Upper lobe of right lung (tissue), 1 donor: ENCODE results near the gene HRH1. TPM values are rescaled to one million over a fixed set of nuclear protein-coding genes. Genes with fewer than 3 reads are reported as not detected.
"Not testable (repeated sequence)": the region's sequence is repeated elsewhere in the genome, so short reads cannot be mapped to it uniquely, and the experiment has no call there.

Experiments used
- ATAC-seq: fragments of 200-7000 bp; cut with Tn5 transposase; one replicate; pipeline ENCODE4 v1.9.1; 2020; ENCODE audit warnings: mild to moderate bottlenecking, moderate library complexity
- DNase-seq: peaks from one replicate; pipeline ENCODE4 v3.0.0-alpha.2; 2020
- H3K27ac ChIP-seq: fragments of 200-600 bp; one replicate; pipeline ENCODE4 v1.8.0; 2022
- H3K27me3 ChIP-seq: fragments of 200-600 bp; one replicate; pipeline ENCODE4 v1.8.0; 2022; ENCODE audit warnings: mild to moderate bottlenecking
- H3K36me3 ChIP-seq: fragments of 200-600 bp; one replicate; pipeline ENCODE4 v1.8.0; 2022
- H3K4me1 ChIP-seq: fragments of 200-600 bp; one replicate; pipeline ENCODE4 v1.8.0; 2022
- H3K4me3 ChIP-seq: fragments of 200-600 bp; one replicate; pipeline ENCODE4 v1.8.0; 2022; ENCODE audit warnings: mild to moderate bottlenecking
- H3K9me3 ChIP-seq: fragments of 200-600 bp; one replicate; pipeline ENCODE4 v1.8.0; 2022
- intact Hi-C: fragments of 100-400 bp; cut with DNase I; formaldehyde crosslinking; loops from one replicate; pipeline ENCODE4 v1.11.0; 2022
- total RNA-seq: library from RNA; stranded (reverse); fragmentation: NEBNext Ultra II Directional; extraction: Animal tissue kit (Norgen Biotek cat#: 25700); gene quantifications from one replicate; pipeline ENCODE4 v1.2.1, GENCODE V29; 2021
- TF ChIP-seq, protein P1 (sequence below): fragments of 200-600 bp; IDR thresholded peaks from one replicate; pipeline ENCODE4 v1.8.0; 2022; ENCODE audit warnings: antibody characterized with exemption
- donor health status: DM: no; HTN: yes; CAD: no; lungs with severe emphysema.

The HRH1 gene
- total RNA-seq, 1 donor from 2014 or later: 12.0 TPM

DNA sequence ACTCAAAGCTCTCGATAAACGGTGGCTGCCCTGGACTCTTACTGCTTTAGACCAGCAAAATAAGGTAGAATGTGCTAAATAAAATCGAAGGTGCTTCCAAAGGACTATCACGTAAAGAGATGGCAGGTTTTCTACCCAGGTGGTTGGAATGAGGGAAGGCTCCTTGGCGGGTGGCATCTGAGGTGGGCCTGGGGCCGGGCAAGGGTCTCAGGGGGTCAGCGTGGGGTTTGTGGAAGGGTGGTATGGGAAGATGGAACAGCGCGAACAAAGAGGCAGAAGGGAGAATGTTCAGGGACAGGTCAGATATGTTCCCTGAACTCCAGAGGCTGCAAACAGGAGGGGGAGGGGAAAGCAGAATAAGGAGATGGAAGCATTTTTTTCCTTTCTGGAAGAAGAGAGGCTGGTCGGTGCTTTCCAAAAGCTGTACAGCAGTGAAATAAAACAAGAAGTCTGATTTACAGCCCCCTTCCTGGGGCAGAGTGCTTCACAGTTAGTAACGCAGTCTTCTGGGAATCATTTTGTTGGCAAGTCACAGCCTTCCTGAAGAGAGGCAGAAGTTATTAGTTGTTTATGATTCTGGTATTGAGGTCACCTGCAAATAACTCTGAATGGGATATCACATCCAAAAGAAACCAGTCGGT is 59.6 kb downstream of the HRH1 start:
- Histone ChIP-seq H3K9me3 (no peaks in the 10 kb centered on the region), H3K4me1 (peaks cover 12% of the 10 kb centered on the region), H3K4me3 (no peak overlapping the region), H3K27ac (no peak overlapping the region), H3K27me3 (no peaks in the 10 kb centered on the region), H3K36me3 (no peaks in the 10 kb centered on the region)
- ATAC-seq (no peak), DNase-seq (no peak)
- TF ChIP-seq, protein P1, sequence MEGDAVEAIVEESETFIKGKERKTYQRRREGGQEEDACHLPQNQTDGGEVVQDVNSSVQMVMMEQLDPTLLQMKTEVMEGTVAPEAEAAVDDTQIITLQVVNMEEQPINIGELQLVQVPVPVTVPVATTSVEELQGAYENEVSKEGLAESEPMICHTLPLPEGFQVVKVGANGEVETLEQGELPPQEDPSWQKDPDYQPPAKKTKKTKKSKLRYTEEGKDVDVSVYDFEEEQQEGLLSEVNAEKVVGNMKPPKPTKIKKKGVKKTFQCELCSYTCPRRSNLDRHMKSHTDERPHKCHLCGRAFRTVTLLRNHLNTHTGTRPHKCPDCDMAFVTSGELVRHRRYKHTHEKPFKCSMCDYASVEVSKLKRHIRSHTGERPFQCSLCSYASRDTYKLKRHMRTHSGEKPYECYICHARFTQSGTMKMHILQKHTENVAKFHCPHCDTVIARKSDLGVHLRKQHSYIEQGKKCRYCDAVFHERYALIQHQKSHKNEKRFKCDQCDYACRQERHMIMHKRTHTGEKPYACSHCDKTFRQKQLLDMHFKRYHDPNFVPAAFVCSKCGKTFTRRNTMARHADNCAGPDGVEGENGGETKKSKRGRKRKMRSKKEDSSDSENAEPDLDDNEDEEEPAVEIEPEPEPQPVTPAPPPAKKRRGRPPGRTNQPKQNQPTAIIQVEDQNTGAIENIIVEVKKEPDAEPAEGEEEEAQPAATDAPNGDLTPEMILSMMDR: no peak
- intact Hi-C loops: no loop called here

DNA sequence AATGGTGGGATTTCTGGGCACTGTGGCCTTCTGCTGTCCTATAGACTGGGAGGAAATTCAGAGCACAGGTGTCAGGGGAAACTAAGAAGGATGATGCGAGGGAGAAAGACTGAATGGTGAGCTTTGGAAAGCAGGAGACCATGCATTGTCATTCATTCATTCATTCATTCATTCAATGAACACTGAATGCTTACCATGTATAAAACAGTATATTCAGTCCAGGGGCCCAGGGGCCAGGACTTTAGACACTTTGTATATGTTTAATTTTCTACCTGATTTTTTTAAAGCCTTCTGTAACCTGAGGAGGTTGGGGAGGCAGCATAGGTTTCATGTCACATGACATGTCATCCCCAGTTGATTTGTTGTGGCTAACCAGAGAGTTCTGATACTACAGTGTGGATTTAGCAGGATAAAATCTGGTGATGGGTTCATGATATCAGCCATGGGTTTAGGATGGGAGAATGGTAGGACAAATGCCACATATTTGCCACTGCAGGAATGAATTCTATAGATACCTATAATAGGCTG is 60.2 kb downstream of the HRH1 start:
- Histone ChIP-seq H3K27ac (no peak overlapping the region), H3K4me1 (peaks cover 12% of the 10 kb centered on the region), H3K27me3 (no peaks in the 10 kb centered on the region), H3K36me3 (no peaks in the 10 kb centered on the region), H3K4me3 (no peak overlapping the region), H3K9me3 (no peaks in the 10 kb centered on the region)
- DNase-seq: no peak
- TF ChIP-seq, protein P1: no peak
- intact Hi-C loops: no loop called here
- ATAC-seq: no peak

DNA sequence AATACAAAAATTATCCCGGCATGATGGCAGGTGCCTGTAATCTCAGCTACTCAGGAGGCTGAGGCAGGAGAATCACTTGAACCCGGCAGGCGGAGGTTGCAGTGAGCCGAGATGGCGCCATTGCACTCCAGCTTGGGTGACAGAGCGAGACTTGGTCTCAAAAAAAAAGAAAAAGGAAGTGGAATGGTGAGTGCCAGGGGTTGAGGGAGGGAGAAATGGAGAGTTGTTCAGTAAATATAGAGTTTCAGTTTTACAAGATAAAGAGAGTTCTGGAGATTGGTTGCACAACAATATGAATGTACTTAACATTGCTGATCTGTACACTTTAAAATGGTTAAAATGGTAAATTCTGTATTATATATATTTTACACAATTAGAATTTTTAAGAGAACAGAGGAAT is 63.1 kb downstream of the HRH1 start:
- H3K9me3 ChIP-seq, H3K27me3 ChIP-seq, intact Hi-C loops, H3K36me3 ChIP-seq, H3K4me1 ChIP-seq, H3K4me3 ChIP-seq, DNase-seq: not testable (repeated sequence)
- ATAC-seq: peak; percentile 75
- peak overlapping the region; percentile 15 for H3K27ac ChIP-seq

DNA sequence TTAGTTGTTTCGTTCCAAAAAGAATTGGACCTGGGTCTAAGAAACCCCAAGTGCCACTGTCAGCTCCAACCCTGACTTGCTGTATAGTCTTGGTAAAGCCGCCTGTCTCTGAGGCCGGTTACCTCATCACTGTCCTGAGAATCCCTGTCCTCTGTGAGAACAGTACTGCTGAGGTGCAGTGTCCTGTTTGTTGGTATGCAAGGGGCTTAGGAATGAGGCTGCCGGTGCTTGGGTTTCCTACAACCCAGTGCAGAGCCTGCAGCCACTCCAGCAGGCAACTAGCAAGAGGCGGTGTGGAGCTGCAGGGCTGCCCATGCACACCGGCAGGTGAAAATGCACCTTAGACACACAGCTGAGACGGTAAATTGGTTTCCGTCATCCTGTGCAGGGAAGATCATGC is 65.9 kb downstream of the HRH1 start:
- Histone ChIP-seq H3K9me3 (no peaks in the 10 kb centered on the region), H3K27me3 (no peaks in the 10 kb centered on the region), H3K4me3 (peak overlapping the region; percentile 10), H3K27ac (no peak overlapping the region), H3K36me3 (no peaks in the 10 kb centered on the region), H3K4me1 (no peaks in the 10 kb centered on the region)
- DNase-seq (no peak), ATAC-seq (no peak)
- TF ChIP-seq, protein P1: no peak
- intact Hi-C loops: no loop called here

DNA sequence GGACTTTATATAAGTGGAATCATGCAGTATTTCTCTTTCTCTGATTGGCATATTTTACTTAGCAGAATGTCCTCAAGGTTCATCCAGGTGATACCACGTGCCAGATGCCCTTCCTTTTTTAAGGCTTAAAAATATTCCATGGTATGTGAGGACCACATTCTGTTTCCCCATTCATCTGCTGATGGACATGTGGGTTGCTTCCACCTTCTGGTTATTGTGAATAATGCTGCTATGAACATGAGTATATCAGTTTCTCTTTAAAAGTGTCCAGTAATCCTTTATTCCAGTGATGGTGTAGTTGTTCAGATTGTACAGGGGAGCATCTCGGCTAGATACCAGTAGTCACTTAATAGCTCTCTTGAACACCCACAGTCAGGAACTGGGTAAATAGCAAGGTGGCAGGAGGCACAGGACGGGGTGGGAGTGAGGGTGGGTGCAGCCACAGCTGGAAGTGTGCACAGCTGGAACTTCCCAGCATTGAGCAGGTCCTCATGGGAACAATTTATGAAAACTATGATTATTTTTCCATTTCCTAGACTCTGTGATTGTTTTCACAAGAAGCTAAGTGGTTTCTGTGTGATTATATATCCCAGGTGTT is 67.6 kb downstream of the HRH1 start:
- H3K4me3 ChIP-seq: no peak overlapping the region
- TF ChIP-seq, protein P1: no peak
- DNase-seq (no peak), ATAC-seq (no peak)
- no peaks in the 10 kb centered on the region for H3K36me3 ChIP-seq
- peaks cover 5% of the 10 kb centered on the region for H3K4me1 ChIP-seq
- H3K27me3 ChIP-seq: no peaks in the 10 kb centered on the region
- no peaks in the 10 kb centered on the region for H3K9me3 ChIP-seq
- intact Hi-C loops: no loop called here
- no peak overlapping the region for H3K27ac ChIP-seq

DNA sequence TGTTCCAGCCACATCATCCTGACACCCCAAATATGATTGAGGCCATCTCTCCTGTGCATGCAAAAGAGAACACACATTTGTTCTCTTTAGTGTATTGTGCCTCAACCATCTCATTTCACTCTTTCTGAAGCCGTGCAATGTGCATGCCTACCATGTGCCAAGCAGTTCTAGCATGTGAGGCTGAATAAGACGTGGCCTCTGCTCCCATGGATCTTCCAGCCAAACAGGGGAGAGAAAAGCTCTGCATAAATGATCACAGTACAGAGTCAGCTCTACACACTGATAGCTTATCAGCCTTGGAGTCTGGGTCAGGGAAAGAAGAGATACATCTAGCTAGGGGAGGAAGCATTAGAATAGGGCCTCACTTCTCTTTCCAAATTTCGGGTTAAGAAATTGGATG is 69.7 kb downstream of the HRH1 start:
- no peaks in the 10 kb centered on the region for H3K27me3 ChIP-seq
- intact Hi-C loops: no loop called here
- H3K9me3 ChIP-seq: no peaks in the 10 kb centered on the region
- TF ChIP-seq, protein P1: no peak
- H3K36me3 ChIP-seq: no peaks in the 10 kb centered on the region
- ATAC-seq (no peak), DNase-seq (no peak)
- H3K4me3 ChIP-seq: peak overlapping the region; percentile 53
- peaks cover 16% of the 10 kb centered on the region for H3K4me1 ChIP-seq
- no peak overlapping the region for H3K27ac ChIP-seq
